NCI-H69 (cell line): Measurements from ENCODE around the gene PIAS1.
"Not testable (repeated sequence)": the region's sequence is repeated elsewhere in the genome, so short reads cannot be mapped to it uniquely, and the experiment has no call there.

Experiments used
- DNase-seq: peaks from one replicate; lab custom pipeline; 2025; lab: John Stamatoyannopoulos, UW

Gene PIAS1

GRCh38 chr15:68234520-68234919, 180.4 kb downstream of the PIAS1 start:
- DNase-seq, result not testable (repeated sequence)

GRCh38 chr15:68235022-68235421, 180.9 kb downstream of the PIAS1 start:
- DNase-seq, result no peak

- no peak for DNase-seq
Measured at GRCh38 chr15:68239025-68239424, 184.9 kb downstream of the PIAS1 start.

- no peak for DNase-seq
Measured at GRCh38 chr15:68241088-68241935, 187.2 kb downstream of the PIAS1 start.
